Astrocyte of the spinal cord (primary cell): ENCODE results near the gene LGR6.
"Not testable (repeated sequence)": the region's sequence is repeated elsewhere in the genome, so short reads cannot be mapped to it uniquely, and the experiment has no call there.

Source experiments
- DNase-seq: peaks from one replicate; pipeline ENCODE4 v3.0.0; 2011; ENCODE audit warnings: low read depth, low spot score
- H3K4me3 ChIP-seq: 2 replicates; pipeline ENCODE4 v1.5.1; 2011; ENCODE audit warnings: low read depth, mild to moderate bottlenecking, low read length, moderate library complexity
- in situ Hi-C: cut with HindIII; loops from 2 replicates; pipeline ENCODE4 v1.10.0; 2017; ENCODE audit warnings: low sequenced_read_pairs
- TF ChIP-seq, protein P1 (sequence below): IDR thresholded peaks from 2 replicates; pipeline ENCODE4 v1.5.1; 2012; ENCODE audit warnings: low read depth, mild to moderate bottlenecking, low read length, inconsistent platforms

LGR6 gene

DNA sequence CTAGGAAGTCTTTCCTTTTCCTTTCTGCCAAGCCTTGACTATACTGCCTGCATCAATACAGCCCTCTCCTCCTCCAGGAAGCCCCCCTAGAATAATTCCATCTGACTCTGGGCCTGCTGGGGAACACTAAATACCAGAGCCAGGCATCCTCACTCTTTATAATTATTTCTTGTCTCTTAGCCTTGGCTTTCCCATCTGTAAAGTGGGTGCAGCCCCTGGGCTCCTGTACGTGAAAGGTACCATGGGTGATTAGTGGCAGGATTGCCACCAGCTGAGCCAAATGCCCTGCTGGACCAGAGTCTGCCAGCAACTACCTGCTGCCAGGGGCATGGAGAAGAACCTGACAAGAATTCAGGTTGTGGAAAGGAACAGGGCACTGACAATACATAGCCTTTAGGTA, 58.7 kb downstream of the LGR6 start:
- H3K4me3 ChIP-seq, result no peak overlapping the region
- in situ Hi-C loops, result no loop called here
- TF ChIP-seq, protein P1, sequence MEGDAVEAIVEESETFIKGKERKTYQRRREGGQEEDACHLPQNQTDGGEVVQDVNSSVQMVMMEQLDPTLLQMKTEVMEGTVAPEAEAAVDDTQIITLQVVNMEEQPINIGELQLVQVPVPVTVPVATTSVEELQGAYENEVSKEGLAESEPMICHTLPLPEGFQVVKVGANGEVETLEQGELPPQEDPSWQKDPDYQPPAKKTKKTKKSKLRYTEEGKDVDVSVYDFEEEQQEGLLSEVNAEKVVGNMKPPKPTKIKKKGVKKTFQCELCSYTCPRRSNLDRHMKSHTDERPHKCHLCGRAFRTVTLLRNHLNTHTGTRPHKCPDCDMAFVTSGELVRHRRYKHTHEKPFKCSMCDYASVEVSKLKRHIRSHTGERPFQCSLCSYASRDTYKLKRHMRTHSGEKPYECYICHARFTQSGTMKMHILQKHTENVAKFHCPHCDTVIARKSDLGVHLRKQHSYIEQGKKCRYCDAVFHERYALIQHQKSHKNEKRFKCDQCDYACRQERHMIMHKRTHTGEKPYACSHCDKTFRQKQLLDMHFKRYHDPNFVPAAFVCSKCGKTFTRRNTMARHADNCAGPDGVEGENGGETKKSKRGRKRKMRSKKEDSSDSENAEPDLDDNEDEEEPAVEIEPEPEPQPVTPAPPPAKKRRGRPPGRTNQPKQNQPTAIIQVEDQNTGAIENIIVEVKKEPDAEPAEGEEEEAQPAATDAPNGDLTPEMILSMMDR, result no peak
- no peak for DNase-seq

DNA sequence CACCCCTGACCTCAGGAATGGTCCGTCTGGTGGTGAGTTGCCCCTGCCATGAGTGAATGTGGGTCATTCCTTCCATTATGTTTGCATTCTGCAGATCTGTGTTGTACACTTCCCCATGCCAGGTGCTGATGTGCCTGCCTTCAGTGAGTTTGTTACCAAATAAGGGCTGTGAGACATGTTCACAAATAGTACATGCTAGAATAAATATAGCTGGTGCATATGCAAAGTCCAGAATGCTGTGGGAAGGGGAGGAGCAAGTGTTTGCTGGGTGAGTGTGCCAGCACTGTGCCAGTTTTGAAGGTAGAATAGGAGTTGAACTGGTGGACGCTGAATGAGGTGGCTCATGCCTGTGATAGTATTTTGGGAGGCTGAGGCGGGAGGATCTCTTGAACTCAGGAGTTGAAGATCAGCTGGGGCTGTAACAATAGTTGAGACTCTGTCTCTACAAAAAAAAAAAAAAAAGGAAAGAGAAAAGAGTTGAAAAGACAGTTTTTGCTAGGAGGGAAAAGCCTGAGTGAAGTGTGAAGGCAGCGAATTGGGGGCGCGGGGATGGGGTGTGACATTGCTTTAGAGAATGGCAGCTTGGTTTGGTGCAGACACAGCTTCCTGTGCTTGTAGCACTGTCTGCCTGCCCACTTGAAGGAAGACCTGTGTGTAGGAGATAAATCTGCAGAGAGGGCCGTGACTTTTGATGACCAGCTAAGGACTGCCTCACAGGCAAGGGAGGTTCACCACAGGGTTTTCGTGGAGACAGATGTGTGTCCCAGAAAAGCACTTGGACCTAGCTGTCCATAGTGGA, 61.1 kb downstream of the LGR6 start:
- H3K4me3 ChIP-seq, result no peak overlapping the region
- in situ Hi-C loops, result no loop called here
- no peak for DNase-seq
- TF ChIP-seq, protein P1, result no peak

DNA sequence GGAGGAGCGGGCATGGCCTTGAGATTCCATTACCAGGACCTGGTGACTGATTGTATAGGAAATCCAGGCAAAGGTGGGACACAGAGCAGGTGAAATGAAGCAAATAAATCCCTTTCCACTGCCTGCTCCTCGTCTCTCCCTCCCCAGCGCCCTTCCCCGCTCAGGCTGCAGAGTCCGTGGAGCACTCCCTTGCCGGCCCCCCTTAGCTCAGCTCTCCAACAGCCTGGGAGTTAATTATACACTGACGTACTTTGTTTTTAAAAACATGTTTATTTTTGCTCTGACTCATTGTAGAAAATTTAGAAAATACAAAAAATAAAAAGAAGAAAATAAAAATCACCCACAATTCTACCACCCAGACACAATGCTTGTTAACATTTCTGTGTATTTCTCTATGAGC, 61.7 kb downstream of the LGR6 start:
- TF ChIP-seq, protein P1, result no peak
- no peak for DNase-seq
- in situ Hi-C loops, result no loop called here
- H3K4me3 ChIP-seq, result no peak overlapping the region

DNA sequence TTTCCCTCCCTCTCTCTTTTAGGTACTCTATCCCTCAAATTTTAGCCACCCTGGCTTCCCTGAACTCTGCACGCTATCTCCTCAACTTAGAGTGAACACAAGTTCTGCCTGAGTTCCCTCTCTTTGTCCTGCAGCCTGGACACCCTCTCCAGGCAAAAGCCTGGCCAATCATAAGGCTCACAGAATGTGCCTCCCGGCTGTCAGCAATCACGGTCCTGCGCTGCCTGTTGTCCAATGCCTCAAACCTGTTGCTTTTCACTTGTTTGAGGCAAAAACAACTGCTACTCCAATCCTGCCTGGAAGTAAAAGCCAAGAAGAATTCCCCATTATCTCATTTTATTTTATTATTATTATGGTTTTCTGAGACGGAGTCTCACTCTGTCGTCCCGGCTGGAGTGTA, 66.1 kb downstream of the LGR6 start:
- in situ Hi-C loops, result no loop called here
- no peak for DNase-seq
- no peak overlapping the region for H3K4me3 ChIP-seq
- TF ChIP-seq, protein P1, result no peak

DNA sequence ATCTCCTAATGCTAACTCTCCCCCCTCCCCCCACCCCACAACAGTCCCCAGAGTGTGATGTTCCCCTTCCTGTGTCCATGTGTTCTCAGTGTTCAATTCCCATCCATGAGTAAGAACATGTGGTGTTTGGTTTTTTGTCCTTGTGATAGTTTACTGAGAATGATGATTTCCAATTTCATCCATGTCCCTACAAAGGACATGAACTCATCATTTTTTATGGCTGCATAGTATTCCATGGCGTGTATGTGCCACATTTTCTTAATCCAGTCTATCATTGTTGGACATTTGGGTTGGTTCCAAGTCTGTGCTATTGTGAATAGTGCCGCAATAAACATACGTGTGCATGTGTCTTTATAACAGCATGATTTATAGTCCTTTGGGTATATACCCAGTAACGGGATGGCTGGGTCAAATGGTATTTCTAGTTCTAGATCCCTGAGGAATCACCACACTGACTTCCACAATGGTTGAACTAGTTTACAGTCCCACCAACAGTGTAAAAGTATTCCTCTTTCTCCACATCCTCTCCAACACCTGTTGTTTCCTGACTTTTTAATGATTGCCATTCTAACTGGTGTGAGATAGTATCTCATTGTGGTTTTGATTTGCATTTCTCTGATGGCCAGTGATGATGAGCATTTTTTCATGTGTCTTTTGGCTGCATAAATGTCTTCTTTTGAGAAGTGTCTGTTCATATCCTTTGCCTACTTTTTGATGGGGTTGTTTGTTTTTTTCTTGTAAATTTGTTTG, 67.8 kb downstream of the LGR6 start:
- in situ Hi-C loops, H3K4me3 ChIP-seq, DNase-seq: not testable (repeated sequence)

DNA sequence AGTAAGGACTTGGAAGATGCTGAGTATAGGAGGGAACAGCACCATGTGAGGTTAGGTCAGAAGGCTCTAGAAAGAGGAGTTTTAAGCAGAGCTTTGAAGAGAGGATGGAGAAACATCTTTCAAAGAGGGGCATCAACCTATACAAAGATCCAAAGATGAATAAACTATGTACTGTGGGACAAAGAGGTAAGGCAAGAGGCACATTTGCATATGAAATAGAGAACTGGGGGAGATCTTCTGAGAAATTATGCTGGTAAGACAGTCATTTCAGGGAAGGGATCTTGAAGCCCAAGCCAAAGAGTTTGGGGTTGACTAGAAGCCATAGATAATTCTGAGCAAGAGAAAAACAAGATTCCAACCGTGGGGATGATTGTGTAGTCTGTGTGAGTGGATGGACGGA, 70.0 kb downstream of the LGR6 start:
- in situ Hi-C loops, result no loop called here
- TF ChIP-seq, protein P1, result no peak
- DNase-seq, result no peak
- H3K4me3 ChIP-seq, result no peak overlapping the region

DNA sequence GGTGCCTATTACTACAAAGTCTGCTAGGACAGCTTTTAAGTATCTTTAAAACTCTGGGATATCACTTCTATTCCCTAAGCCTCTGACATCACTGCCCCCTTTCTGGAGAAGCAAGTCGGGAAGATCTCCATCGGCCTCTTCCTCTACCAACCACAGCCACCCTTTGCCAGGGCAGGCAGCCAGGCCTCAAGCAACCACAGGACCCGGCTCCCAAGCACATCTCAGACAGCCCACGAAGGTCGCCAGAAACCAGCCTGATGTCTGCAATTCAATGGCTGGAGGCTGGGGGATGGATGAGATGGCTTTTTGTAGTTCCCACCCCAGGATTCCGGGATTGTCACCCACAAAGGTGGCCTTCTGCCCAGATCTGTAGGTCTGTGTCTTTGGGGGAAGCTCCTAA, 70.7 kb downstream of the LGR6 start:
- in situ Hi-C loops, result no loop called here
- H3K4me3 ChIP-seq, result no peak overlapping the region
- TF ChIP-seq, protein P1, result no peak
- DNase-seq, result peak; percentile 27
